GM19468 (cell line): ENCODE measurements around the gene HRH3.

ENCODE experiments used
- ATAC-seq: cut with Tn5 transposase; IDR thresholded peaks from one replicate; pipeline ENCODE4 v1.9.1; 2021; ENCODE audit warnings: mild to moderate bottlenecking, moderate library complexity, moderate number of reproducible peaks; ENCODE audit not compliant: unreplicated experiment; ENCODE audit errors: extremely low read depth

HRH3 gene

DNA sequence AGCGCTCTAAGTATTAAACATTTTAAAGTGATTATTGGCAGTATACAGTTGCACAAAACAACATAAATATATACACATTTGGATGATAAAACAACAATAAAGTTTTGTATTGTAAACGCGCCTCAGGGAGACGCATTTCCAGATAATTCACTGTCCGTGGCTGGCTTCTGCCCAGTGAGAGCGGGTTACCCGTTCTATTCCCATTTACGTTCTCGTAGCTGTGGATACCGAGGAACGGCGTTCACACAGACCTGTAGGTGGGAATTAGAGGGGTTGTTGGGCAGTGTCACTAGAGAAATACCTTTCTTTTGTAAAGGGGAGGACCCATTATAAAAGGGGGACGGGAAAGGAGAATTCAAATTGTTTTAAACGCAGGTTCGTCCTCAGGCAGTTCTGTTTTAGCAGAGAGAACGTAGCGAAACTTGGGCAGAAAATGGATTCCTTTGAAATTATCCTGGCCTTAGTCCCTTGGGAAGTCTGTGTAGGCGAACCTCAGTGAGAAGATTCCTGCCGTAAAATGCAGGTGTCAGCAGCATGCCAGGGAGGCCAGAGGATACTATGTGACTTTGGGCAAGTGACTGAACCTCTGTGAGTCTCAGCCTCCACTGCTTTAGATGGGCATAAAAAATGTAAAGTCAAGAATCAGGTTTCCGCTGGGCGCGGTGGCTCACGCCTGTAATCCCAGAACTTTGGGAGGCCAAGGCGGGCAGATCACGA lies 36.5 kb downstream of the HRH3 start:
- ATAC-seq, result no peak

DNA sequence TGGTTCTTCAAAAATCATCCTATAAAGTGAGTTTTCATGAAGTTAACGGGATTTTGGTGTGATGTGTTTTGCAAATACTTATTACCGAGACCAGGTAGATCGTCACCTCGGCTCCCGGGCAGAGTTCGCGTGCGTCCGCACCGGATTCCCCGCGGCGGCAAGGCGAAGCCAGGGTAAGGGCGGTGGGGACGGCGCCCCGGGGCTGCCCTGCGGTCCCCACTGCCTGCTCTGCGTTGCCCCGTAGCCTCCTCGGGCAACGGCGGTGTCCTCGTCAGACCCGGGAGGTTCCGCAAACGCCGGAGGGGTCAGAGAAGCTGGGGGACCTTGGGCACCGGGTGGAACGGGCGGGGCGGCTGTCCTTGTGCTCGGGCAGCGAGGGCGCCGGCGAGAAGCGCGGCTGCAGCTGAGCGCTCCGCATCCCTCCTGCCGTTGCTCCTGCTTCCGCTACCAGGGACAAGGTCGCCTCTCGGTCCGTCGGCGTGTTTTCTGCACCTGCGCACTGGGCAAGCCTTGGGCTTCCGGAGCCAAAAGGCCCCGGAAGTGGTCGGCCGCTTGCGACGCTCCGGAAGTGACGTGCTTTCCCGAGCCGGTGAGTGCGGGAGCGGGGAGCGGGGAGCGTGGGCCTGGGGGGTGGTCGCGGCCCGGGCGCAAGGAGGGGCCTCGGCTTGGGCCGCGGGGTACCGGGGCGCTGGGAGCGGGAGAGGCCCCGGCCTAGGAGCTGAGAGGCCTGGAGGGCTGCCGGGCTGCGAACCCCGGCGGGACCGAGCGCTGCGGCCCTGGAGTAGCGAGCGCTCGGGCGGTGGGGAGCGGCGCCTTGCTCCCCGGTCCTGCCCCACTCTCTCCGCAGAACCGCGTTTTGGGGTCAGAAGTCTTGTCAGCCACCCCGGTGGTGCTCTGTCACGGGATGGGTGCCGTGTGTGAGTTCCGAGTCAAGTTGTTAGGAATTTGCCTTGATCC lies 37.3 kb downstream of the HRH3 start, which contains the start of gene MTG2:
Gene MTG2 (plus strand): TSS at position 560 of the 957 bp plus-strand sequence. CDS start 10,393 bp downstream, outside the sequence.
- peak; percentile 83 for ATAC-seq

DNA sequence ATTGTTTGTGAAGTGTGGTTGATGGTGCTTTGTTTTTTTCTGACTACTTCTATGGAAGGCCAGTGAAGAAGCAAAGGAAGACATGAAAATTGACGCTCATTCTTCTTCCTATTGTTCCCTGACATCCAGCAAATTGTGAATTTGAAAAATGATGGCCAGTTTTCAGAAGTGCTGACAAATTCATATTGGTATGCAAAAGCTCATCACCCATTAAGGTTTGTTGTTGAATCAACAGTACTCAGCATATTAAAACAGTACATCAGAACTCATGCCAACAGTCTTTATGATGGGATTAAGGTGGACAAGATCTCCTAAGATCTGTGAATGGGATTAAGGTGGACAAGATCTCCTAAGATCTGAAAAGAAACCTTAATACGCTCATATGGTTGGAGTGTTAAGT lies 38.3 kb downstream of the HRH3 start:
- ATAC-seq, result no peak

DNA sequence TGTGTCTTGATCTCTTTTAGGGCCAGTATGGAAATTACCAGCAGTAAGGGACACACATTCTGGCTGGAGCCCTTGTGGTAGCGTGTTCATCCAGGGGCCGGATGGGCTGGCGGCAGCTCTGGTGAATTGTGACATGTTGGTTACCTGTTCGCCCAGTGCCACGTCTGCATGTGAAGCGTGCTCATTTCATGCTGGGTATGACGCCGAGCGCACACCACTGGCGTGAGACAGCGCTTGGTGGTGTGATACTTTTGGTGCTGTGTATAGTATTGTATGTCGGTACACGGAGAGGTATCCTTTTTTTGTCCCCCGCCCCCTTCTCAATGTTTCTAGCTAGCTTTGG lies 40.9 kb downstream of the HRH3 start:
- no peak for ATAC-seq

DNA sequence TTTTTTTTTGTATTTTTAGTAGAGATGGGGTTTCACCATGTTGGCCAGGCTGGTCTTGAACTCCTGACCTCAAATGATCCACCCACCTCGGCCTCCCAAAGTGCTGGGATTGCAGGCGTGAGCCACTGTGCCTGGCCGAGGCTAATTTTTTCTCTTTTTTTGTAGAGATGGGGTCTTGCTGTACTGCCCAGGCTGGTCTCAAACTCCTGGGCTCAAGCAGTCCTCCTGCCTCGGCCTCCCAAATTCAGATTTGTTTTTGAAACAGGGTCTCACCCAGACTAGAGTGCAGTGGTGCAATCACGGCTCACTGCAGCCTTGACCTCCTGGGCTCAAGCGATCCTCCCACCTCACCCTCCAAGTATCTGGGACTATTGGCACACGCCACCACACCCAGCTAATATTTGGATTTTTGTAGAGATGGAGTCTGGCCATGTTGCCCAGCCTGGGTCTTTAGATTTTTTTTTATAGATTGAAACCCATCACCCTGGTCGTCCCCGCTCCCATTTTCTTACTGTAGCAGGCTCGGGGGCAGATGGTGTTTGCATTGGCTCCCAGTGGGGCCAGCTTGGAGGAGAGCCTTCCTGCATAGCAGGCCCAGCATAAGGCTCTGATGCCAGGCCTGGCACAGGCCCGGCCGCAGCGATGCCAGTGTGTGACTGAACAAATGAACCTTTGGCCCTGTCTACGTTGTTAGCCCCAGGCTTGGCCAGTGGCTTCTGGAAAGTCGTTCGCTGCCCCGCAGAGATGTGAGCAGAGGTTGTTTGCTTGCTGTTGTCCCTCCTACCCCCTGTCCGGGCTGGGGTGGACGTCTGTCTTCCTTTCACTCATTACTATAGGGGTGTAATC lies 41.5 kb downstream of the HRH3 start:
- no peak for ATAC-seq

DNA sequence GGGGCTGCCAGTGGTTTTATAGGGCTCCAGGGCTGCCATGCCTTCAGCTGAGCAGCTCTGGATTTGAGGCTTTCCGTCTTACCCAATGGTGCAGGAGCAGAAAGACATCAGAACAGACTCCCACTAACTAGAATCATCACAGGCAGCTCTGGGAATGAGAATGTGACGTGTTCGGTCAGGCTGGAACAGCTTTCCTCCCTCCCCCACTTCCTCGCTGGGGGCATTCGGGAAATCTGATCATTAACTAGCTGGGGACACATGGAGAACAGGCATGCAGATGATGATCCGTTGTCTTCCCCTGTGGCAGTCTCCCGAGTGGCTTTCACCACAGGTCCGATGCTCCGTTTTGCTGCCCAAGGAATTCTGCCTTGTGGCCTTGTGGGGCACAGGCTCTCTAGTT lies 42.8 kb downstream of the HRH3 start:
- ATAC-seq, result no peak

DNA sequence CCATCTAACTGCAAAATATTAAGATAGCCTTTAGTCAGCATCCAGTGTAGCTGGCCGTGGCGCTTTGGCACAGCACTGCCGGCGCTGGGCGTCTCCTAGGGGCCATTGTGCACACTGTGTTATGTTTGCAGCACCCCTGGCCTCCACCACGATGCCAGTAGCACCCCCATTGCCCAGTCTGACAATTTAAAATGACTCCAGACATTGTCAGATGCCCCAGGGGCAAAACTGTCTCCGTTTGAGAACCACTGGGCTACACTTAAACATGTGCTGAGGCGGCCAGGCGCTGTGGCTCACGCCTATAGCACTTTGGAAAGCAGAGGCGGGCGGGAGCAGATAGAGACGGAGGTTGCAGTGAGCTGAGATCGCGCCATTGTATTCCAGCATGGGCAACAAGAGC lies 43.2 kb downstream of the HRH3 start:
- no peak for ATAC-seq

DNA sequence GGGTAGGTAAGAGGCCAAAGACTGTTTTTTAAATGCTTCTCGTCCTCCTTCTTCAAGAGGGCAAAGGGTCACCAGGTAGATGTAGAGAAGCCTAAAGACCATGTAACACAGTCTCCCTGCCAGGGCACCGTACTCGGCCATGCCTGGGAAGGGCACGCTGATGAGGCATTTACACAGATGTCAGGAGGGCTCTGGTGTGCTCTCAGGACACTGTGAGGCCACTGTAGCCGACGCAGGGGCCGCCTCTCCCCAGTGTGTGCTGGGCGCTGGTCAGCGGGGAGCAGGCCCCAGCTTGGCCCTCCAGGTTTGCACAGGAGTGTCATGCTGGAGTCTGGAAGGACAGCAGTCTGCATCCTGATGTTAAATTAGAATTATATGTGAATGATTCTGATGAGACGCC lies 44.4 kb downstream of the HRH3 start:
- ATAC-seq, result no peak

DNA sequence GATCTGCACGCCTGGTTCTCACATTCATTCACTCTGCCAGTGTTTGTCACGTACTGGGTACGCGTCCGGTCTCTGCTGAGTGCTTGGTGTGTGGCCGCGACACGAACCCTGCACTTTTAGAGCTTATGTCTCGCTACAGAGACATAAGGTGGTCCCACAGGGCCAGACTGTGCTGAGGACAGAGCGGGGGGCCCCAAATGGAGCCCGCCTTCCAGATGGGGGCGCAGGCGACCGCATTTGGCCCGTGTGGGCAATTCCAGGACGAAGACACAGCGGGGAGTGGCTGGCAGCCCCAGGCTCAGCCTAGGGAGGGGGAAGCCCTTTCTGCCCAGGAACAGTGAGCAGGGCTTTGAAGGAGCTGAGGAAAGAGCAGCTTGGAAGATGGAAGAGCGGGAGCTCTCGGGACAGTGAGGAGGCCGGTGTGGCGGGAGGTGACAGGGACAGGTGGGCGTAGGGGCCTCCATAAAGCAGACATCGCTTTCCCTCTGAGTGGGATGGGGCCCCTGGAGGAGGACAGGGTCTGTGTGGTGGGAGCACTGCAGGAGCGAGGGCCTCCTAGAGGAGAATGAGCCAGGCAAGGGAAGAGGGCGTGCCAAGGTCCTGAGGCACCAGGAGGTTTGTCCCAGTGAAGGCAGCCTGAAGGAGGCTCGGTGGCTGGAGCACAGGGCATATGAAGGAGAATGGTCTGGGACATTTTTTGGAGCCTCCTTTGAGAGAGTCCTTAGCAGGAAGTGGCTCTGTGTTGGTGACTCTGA lies 45.0 kb downstream of the HRH3 start:
- ATAC-seq, result no peak

DNA sequence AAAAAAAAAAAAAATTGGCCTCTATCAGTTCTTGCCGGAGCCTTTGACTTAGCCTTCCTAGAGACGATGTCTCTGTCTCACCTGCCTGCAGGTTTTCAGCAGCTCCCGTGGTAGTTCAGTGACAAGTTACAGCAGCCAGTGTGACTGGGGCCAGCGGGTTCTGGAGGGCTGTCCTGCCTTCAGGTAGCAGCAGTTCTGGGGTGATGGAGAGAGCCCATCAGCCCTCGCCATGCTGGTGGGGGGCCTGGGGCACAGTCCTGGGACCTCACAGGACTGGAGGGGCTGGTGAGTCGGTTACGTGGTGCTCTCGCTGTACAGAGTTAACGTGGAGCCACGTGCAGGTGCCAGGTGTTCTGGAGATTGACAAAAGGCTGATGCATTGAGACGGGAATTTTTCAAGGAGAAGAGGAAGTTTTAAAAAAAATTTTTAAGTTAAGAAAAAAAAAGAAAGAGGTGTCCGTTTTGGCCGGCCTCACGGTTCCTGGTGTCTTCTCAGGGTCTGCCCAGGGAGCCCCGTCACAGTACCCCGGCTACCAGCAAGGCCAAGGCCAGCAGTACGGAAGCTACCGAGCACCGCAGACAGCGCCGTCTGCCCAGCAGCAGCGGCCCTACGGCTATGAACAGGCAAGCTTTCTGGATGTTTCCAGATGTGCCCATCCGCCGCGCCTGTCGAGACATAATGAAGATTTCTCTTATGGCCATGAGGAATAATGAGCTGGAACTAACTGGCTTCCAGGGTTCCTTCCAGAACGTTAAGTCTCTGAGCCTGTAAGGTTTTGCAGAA lies 45.9 kb downstream of the HRH3 start:
- no peak for ATAC-seq

DNA sequence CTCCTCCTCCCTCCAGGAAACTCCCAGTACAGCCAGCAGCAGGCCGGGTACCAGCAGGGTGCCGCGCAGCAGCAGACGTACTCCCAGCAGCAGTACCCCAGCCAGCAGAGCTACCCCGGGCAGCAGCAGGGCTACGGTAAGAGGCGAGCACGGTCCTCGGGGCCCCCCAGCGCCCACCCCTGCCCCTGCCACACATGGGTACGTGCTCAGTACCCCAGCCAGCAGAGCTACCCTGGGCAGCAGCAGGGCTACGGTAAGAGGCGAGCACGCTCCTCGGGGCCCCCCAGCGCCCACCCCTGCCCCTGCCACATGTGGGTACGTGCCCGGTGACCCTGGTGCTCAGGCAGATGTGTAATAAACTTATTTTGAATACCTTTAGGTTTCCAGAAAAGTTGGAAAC lies 47.4 kb downstream of the HRH3 start:
- no peak for ATAC-seq

DNA sequence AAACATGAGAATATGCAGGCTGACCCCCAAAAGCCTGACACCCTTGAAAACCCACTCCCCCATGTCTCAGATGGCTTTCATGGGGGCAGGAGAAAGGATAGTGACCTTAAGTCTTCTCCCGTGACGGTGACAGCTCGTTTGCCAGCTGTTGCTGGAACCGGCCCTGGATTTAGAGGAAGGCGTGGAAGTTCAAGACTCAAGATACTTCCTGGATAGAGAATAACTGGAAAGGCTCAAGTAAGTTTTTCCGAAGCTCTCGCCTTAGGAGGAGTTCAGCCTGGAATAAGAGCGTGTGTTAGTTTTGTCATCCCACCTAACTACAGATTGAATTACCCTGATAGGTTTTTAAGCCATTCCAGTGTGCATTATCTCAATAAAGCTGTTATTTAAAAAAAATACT lies 48.8 kb downstream of the HRH3 start:
- ATAC-seq, result no peak

DNA sequence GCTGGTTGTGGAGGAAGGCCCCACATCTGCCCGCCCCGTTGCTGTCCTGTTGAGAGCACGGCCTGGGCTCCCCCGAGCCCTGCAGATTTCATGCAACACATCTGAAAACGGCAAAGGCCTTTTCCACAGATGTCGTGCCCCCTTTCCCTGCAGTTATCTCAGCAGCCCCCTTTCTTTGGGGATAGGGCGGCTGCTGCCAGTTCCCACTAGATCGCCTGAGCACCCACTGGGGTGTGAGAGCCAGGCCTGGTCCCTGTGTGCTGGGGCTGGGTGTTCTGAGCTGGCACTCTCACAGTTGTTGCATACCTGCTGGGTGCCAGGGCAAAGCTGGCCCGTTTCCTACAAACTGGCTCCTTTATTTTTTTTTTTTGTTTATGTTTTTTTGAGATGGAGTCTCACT lies 49.5 kb downstream of the HRH3 start:
- ATAC-seq, result no peak

DNA sequence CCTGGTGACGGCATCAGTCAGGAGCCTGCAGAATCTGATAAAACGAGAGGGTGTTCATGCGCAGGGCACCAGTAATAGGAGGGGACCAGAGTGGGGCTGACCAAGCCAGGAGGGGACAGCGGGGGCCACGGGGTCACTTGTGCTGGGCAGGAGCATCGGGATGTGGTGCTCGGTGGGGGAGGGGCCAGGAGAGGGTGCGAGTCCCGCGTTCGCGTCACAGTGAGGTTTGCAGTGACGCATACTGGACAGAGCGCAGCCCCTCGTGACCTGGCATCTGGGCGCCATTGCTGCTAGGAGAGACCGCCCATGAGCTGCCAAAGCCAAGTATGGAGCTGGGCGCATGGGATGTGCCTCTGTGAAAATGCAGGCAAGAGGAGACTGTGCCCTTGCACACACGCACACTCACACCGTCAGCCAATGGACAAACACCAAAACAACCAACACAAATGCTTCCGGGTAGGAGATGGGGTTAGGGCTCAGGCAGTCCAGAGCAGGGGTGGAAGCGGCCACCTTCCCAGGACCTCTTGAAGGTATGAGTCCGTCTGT lies 51.1 kb downstream of the HRH3 start:
- ATAC-seq, result no peak

DNA sequence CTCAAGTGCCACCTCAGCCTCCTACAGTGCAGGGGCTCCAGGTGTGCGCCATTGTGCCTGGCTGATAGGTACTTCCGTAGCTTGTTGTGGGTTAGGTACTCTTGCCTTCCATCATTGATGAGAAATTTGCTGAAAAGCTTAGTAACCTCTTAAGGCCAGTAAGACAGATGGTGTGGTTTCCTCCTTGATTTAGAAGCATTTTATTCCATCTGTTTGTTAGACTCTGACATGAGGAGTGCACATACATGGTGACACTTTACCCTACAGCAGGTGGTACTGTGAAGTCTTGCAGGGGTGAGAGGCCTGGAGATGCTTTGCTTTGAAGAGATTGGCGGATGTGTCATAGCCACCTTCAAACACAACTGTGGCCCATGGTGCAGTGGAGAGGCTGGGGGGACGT lies 52.0 kb downstream of the HRH3 start:
- ATAC-seq, result no peak

DNA sequence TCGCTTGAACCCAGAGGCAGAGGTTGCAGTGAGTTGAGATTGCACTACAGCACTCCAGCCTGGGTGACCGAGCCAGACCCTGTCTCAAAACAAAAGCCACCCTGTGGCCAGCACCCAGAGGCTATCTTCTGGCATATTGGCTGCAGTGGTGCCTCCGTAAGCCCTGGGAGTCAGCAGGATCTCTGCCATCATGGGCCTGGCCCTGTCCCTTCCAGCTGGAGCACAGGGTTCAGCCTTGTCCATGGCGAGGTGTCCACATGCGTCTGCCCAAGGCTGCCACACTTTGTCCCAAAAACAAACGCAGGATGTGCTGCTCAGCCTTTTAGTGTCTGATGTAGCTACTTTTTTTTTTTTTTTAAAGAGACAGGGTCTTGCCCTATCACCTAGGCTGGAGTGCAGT lies 52.6 kb downstream of the HRH3 start:
- ATAC-seq, result no peak

DNA sequence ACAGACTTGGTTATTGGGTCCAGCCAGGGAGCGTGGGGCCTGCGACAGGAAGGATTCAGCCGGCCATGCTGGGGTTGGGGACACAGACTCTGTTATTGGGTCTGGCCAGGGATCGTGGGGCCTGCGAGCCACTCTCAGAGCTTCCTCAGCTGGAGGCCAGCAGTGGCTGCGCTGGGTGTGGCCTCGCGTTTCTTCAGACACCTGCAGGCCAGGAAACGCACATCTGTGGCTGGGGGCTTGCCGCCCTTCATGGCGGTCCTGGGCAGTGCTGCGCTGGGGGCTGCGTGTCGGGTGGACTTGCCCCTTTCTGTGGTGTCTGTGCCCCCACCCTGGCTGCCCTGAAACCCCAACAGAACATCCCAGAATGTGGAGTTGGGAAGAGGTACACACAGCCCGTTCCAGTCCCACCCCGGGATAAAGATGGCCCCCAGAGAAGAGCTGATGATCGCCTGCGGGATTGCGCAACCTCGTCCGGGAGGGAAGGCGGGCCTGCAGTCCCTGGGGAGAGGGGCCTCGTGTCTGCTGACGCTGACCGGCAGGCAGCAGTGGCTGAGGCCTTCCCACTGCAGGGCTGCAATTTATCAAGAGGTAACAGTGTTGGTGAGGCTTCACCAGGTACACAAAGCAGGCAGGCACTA lies 54.2 kb downstream of the HRH3 start:
- ATAC-seq, result no peak
